ENCODE data around the gene BRSK2. TPM values are rescaled to one million over a fixed set of nuclear protein-coding genes. Genes with fewer than 3 reads are reported as not detected.
"Not testable (repeated sequence)": the region's sequence is repeated elsewhere in the genome, so short reads cannot be mapped to it uniquely, and the experiment has no call there.

Gene BRSK2
- total and polyA plus RNA-seq, 2 experiments from 2014 or later: 0.11 TPM; not detected in 1

DNA sequence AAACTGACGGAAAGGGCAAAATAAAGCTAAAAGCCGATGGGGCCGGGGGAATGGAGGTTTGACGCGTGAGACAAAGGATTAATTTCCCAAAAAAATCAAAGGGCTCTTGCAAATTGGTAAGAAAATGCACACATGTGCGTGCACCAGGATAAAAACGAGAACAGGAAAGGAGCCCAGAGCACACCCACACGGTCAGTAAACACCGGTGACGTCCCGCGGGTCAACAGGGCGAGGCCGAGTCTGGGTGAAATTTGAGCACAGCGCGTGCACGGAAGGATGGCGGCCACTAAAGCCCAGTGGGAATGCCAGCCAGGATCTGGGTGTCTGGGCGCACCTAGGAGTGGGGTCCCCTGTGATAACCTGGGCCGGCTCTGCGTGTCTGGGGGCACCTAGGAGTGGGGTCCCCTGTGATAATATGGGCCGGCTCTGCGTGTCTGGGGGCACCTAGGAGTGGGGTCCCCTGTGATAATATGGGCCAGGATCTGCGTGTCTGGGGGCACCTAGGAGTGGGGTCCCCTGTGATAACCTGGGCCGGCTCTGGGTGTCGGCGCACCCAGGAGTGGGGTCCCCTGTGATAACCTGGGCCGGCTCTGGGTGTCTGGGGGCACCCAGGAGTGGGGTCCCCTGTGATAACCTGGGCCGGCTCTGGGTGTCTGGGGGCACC is 44.4 kb downstream of the BRSK2 start:
- Histone ChIP-seq H3K27me3 (replicated peaks; ENCODE audit: insufficient read depth) (no peaks in the 10 kb centered on the region), H3K4me2 (ENCODE audit: unreplicated experiment) (no peak overlapping the region), H3K4me3 (no peak overlapping the region), H3K4me1 (ENCODE audit: insufficient read depth) (no peaks in the 10 kb centered on the region), H3K27ac (no peak overlapping the region), H3F3A (ENCODE audit: insufficient read depth) (no peaks in the 10 kb centered on the region), H3K79me2 (ENCODE audit: insufficient read depth) (no peaks in the 10 kb centered on the region), H3K9ac (no peak overlapping the region), H3K36me3 (ENCODE audit: low read depth) (no peaks in the 10 kb centered on the region), H4K20me1 (ENCODE audit: insufficient read depth) (no peaks in the 10 kb centered on the region), H3K9me3 (ENCODE audit: low read depth) (no peaks in the 10 kb centered on the region), H3K9me2 (ENCODE audit: insufficient read depth) (no peaks in the 10 kb centered on the region), H2AFZ (no peak overlapping the region)
- TF ChIP-seq EZH2 (IDR thresholded peaks at IDR 0.05; ENCODE audit: insufficient read depth, poor library complexity, severe bottlenecking) (no peak), EZH2phosphoT487 (IDR thresholded peaks at IDR 0.05; ENCODE audit: insufficient read depth, low read depth) (no peak)
- no peak for DNase-seq
- WGBS, 2 experiments (ENCODE audit: low coverage in 1 of 2, low lambda C conversion rate in 2 of 2, missing lambda C conversion rate in 2 of 2): 74 to 81% methylated on average over 22 to 29 of the region's 29 CpGs
- in situ Hi-C loops (cut with MboI): no loop called here

DNA sequence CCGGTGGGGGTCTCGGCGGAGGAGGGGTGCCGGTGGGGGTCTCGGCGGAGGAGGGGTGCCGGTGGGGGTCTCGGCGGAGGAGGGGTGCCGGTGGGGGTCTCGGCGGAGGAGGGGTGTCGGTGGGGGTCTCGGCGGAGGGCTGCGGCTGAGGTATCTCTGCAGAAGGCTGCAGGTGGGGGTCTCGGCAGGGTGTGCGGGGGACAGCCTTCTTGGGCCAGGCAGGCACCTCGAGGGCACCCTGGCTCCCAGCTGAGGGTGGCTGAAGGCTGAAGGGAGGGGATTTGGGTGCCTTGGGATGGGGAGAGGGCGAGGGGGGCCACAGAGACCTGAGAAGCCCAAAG is 45.7 kb downstream of the BRSK2 start:
- H3K4me1 ChIP-seq (ENCODE audit: insufficient read depth); H3K9me3 ChIP-seq (ENCODE audit: low read depth); H3K36me3 ChIP-seq (ENCODE audit: low read depth); H3K27me3 ChIP-seq (replicated peaks; ENCODE audit: insufficient read depth); H3K4me3 ChIP-seq; H3K27ac ChIP-seq; H3K9ac ChIP-seq; H3K79me2 ChIP-seq (ENCODE audit: insufficient read depth); H3F3A ChIP-seq (ENCODE audit: insufficient read depth); in situ Hi-C loops (cut with MboI); H3K9me2 ChIP-seq (ENCODE audit: insufficient read depth); H2AFZ ChIP-seq; DNase-seq; H4K20me1 ChIP-seq (ENCODE audit: insufficient read depth); H3K4me2 ChIP-seq (ENCODE audit: unreplicated experiment): not testable (repeated sequence)
- 73% methylated on average over 16 of the region's 20 CpGs; no CpG with 5 or more reads in 1 of the 2 experiments for WGBS, 2 experiments (ENCODE audit: low coverage in 1 of 2, low lambda C conversion rate in 2 of 2, missing lambda C conversion rate in 2 of 2)

DNA sequence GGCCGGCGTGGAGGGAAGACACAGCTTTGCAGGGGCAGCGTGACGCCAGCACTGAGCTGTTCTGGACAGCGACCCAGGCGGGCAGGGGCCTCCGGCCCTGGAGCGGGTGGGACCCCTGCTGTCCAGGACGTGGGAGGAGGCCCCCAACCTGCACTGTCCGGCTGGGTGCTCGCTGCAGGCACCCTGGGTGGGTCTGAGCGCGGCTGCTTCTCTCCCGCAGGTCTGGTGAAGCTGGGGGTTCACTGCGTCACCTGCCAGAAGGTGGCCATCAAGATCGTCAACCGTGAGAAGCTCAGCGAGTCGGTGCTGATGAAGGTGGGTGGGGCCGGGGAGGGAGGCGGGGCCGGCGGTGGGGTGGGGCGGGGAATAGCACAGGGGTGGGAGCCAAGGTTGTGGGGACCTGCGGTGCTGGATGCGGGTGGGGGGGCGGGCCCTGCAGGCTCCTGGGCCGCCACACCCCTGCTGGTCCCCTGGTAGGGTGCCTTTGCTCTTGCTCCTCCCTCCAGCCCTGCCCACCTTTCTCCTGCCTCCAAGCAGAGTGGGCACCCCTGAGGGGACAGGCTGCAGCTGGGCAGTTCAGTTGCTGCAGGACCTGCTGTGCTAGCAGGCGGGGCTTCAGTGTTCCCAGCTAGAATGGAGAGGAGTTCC is 46.2 kb downstream of the BRSK2 start:
- WGBS, 2 experiments (ENCODE audit: low coverage in 1 of 2, low lambda C conversion rate in 2 of 2, missing lambda C conversion rate in 2 of 2): 5 to 8% methylated on average over 14 to 29 of the region's 29 CpGs
- in situ Hi-C loops (cut with MboI): no loop called here
- no peak overlapping the region for H2AFZ ChIP-seq
- no peak overlapping the region for H3K4me3 ChIP-seq
- no peaks in the 10 kb centered on the region for H3K9me2 ChIP-seq (ENCODE audit: insufficient read depth)
- H4K20me1 ChIP-seq (ENCODE audit: insufficient read depth): no peaks in the 10 kb centered on the region
- no peaks in the 10 kb centered on the region for H3K36me3 ChIP-seq (ENCODE audit: low read depth)
- no peaks in the 10 kb centered on the region for H3F3A ChIP-seq (ENCODE audit: insufficient read depth)
- no peaks in the 10 kb centered on the region for H3K79me2 ChIP-seq (ENCODE audit: insufficient read depth)
- H3K4me2 ChIP-seq (ENCODE audit: unreplicated experiment): no peak overlapping the region
- no peak for TF ChIP-seq EZH2phosphoT487 (IDR thresholded peaks at IDR 0.05; ENCODE audit: insufficient read depth, low read depth)
- TF ChIP-seq EZH2 (IDR thresholded peaks at IDR 0.05; ENCODE audit: insufficient read depth, poor library complexity, severe bottlenecking): no peak
- H3K27ac ChIP-seq: no peak overlapping the region
- H3K27me3 ChIP-seq (replicated peaks; ENCODE audit: insufficient read depth): no peaks in the 10 kb centered on the region
- H3K9me3 ChIP-seq (ENCODE audit: low read depth): no peaks in the 10 kb centered on the region
- no peak for DNase-seq
- no peaks in the 10 kb centered on the region for H3K4me1 ChIP-seq (ENCODE audit: insufficient read depth)
- no peak overlapping the region for H3K9ac ChIP-seq

DNA sequence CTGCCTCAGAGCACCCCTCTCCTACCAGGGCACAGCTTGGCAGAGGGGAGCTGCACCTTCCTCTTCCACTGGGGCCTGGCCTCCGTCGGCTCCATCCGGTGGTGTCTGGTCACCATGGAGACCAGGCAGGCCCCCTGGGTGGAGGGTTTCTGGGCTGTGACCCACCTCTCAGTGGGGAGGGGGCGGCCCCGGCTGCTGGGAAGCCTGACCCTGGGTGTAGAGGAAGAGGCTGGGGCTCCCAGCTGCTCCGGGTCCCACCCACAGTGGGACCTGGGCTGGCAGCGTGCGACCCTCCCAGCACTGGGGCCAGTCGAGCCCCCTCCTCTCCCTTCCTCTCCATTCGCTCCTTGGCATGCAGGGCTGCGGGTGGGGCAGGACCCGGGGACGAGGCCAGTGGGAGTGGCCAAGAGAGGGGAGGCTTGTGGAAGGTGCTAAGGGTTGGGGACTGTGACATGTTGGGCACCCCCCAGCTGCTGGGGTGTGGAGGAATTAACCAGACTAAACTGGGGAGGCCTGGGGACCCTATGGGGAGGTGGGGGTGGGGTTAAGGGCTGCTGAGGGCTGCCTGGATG is 46.8 kb downstream of the BRSK2 start:
- no peak overlapping the region for H3K4me3 ChIP-seq
- H3K4me1 ChIP-seq (ENCODE audit: insufficient read depth): no peaks in the 10 kb centered on the region
- no peaks in the 10 kb centered on the region for H3K9me3 ChIP-seq (ENCODE audit: low read depth)
- TF ChIP-seq EZH2phosphoT487 (IDR thresholded peaks at IDR 0.05; ENCODE audit: insufficient read depth, low read depth) (no peak), EZH2 (IDR thresholded peaks at IDR 0.05; ENCODE audit: insufficient read depth, poor library complexity, severe bottlenecking) (no peak)
- no peaks in the 10 kb centered on the region for H3F3A ChIP-seq (ENCODE audit: insufficient read depth)
- H3K79me2 ChIP-seq (ENCODE audit: insufficient read depth): no peaks in the 10 kb centered on the region
- no peaks in the 10 kb centered on the region for H3K27me3 ChIP-seq (replicated peaks; ENCODE audit: insufficient read depth)
- in situ Hi-C loops (cut with MboI): no loop called here
- no peak overlapping the region for H2AFZ ChIP-seq
- H3K9ac ChIP-seq: no peak overlapping the region
- no peak for DNase-seq
- no peak overlapping the region for H3K27ac ChIP-seq
- no peaks in the 10 kb centered on the region for H3K9me2 ChIP-seq (ENCODE audit: insufficient read depth)
- H3K36me3 ChIP-seq (ENCODE audit: low read depth): no peaks in the 10 kb centered on the region
- WGBS, 2 experiments (ENCODE audit: low coverage in 1 of 2, low lambda C conversion rate in 2 of 2, missing lambda C conversion rate in 2 of 2): 2% methylated on average over 13 of the region's 13 CpGs
- no peak overlapping the region for H3K4me2 ChIP-seq (ENCODE audit: unreplicated experiment)
- H4K20me1 ChIP-seq (ENCODE audit: insufficient read depth): no peaks in the 10 kb centered on the region

All from GM23248 (cell line).